Loucy (cell line): ENCODE results near the gene SETX.

Experiments
- H2AFZ ChIP-seq: fragments of 200-600 bp; sonication (generic); 2 replicates; pipeline ENCODE4 v1.6.0; 2016; ENCODE audit warnings: antibody characterized with exemption, mild to moderate bottlenecking, low read length, moderate library complexity
- H3F3A ChIP-seq: fragments of 200-600 bp; 2 replicates; pipeline ENCODE4 v1.6.0; 2016; ENCODE audit warnings: antibody characterized with exemption, low read depth, mild to moderate bottlenecking
- H3K27me3 ChIP-seq: fragments of 200-600 bp; sonication (generic); 2 replicates; pipeline ENCODE4 v1.6.1; 2014; ENCODE audit warnings: low read length, mild to moderate bottlenecking; ENCODE audit not compliant: insufficient read depth, poor library complexity, severe bottlenecking
- H3K36me3 ChIP-seq: fragments of 200-600 bp; sonication (generic); 2 replicates; pipeline ENCODE4 v1.6.1; 2016; ENCODE audit warnings: low read length; ENCODE audit not compliant: insufficient read depth
- H3K4me1 ChIP-seq: fragments of 200-600 bp; sonication (generic); 2 replicates; pipeline ENCODE4 v1.5.1; 2014; ENCODE audit warnings: low read length, mild to moderate bottlenecking; ENCODE audit not compliant: insufficient read depth, poor library complexity, severe bottlenecking
- H3K4me2 ChIP-seq: fragments of 200-600 bp; sonication (generic); 2 replicates; pipeline ENCODE4 v1.6.0; 2014; ENCODE audit warnings: antibody characterized with exemption, low read length, low read depth, mild to moderate bottlenecking; ENCODE audit not compliant: poor library complexity, severe bottlenecking
- H3K4me3 ChIP-seq: fragments of 200-600 bp; sonication (generic); 2 replicates; pipeline ENCODE4 v1.5.1; 2014; ENCODE audit warnings: low read length, mild to moderate bottlenecking, mixed read lengths; ENCODE audit not compliant: poor library complexity, severe bottlenecking
- H3K79me2 ChIP-seq: fragments of 200-600 bp; sonication (generic); 2 replicates; pipeline ENCODE4 v1.6.1; 2014; ENCODE audit warnings: low read length; ENCODE audit not compliant: insufficient read depth
- H3K9ac ChIP-seq: fragments of 200-600 bp; sonication (generic); 2 replicates; pipeline ENCODE4 v1.6.0; 2014; ENCODE audit warnings: mild to moderate bottlenecking, low read depth, low read length, moderate library complexity; ENCODE audit not compliant: poor library complexity, severe bottlenecking
- H3K9me2 ChIP-seq: fragments of 200-600 bp; sonication (generic); replicated peaks from 2 replicates; pipeline ENCODE4 v1.6.1; 2016; ENCODE audit warnings: low read depth, low read length, mixed read lengths
- H3K9me3 ChIP-seq: fragments of 200-600 bp; sonication (generic); 2 replicates; pipeline ENCODE4 v1.6.1; 2014; ENCODE audit warnings: mild to moderate bottlenecking, antibody characterized with exemption, low read length, low read depth; ENCODE audit not compliant: insufficient read depth
- H4K20me1 ChIP-seq: fragments of 200-600 bp; sonication (generic); 2 replicates; pipeline ENCODE4 v1.6.0; 2014; ENCODE audit warnings: antibody characterized with exemption, low read length, mild to moderate bottlenecking; ENCODE audit not compliant: insufficient read depth, poor library complexity, severe bottlenecking
- CTCF ChIP-seq: fragments of 200-600 bp; sonication (generic); conservative IDR thresholded peaks from 2 replicates; pipeline ENCODE4 v1.5.1; 2014; ENCODE audit warnings: mild to moderate bottlenecking, antibody characterized with exemption, low read length
- EZH2phosphoT487 ChIP-seq: fragments of 200-600 bp; IDR thresholded peaks from 2 replicates; pipeline ENCODE4 v1.6.1; 2018; ENCODE audit warnings: antibody characterized with exemption, mild to moderate bottlenecking, moderate library complexity, borderline replicate concordance

The SETX gene

GRCh38 chr9:132395560-132395959, 40.8 kb upstream of the SETX start:
- no peaks in the 10 kb centered on the region for H3K9me2 ChIP-seq
- no peak overlapping the region for H3K4me3 ChIP-seq
- peaks cover 4% of the 10 kb centered on the region for H4K20me1 ChIP-seq
- no peak overlapping the region for H2AFZ ChIP-seq
- no peak overlapping the region for H3K4me2 ChIP-seq
- H3K9ac ChIP-seq: no peak overlapping the region
- TF ChIP-seq CTCF: no peak
- no peak for TF ChIP-seq EZH2phosphoT487
- peaks cover 27% of the 10 kb centered on the region for H3K79me2 ChIP-seq
- no peaks in the 10 kb centered on the region for H3K27me3 ChIP-seq
- peaks cover 77% of the 10 kb centered on the region for H3K36me3 ChIP-seq
- H3K4me1 ChIP-seq: peaks cover 7% of the 10 kb centered on the region
- H3F3A ChIP-seq: no peaks in the 10 kb centered on the region
- no peaks in the 10 kb centered on the region for H3K9me3 ChIP-seq

GRCh38 chr9:132391449-132391848, 36.7 kb upstream of the SETX start:
- Histone ChIP-seq H3K9me2 (no peaks in the 10 kb centered on the region), H3K4me3 (no peak overlapping the region), H3K36me3 (peaks cover 84% of the 10 kb centered on the region), H3K9ac (no peak overlapping the region), H3K4me2 (no peak overlapping the region), H3K27me3 (no peaks in the 10 kb centered on the region), H3F3A (no peaks in the 10 kb centered on the region), H3K9me3 (no peaks in the 10 kb centered on the region), H2AFZ (no peak overlapping the region), H3K79me2 (0 out of 2 replicates have a peak, but pooled peaks cover 4% of the 10 kb centered on the region), H4K20me1 (no peaks in the 10 kb centered on the region), H3K4me1 (no peaks in the 10 kb centered on the region)
- TF ChIP-seq CTCF (no peak), EZH2phosphoT487 (no peak)

DNA sequence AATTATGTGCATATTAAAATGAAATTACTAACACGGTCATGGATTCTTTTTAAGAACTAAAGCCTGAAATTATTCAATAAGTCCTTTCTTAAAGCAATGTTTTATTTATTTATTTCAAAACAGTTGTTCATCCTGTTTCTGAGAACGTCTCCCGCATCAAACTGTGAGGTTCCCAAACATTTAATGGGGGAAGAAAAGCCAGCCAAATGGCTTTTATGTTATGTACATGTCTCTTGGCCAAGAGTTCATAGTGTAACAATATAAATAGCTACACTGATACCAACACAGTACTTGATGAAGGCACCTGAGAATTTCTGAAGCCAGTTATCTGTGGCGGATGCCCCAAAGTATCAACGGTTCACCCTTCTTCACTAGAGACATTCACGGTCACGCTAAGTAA, 36.2 kb upstream of the SETX start:
- H3K79me2 ChIP-seq: 0 out of 2 replicates have a peak, but pooled peaks cover 4% of the 10 kb centered on the region

More for the DNA sequence above, 36.2 kb upstream of the SETX start:
- no peak overlapping the region for H3K9ac ChIP-seq
- no peak overlapping the region for H3K4me3 ChIP-seq
- peaks cover 83% of the 10 kb centered on the region for H3K36me3 ChIP-seq
- H3F3A ChIP-seq: no peaks in the 10 kb centered on the region
- no peaks in the 10 kb centered on the region for H3K9me3 ChIP-seq
- H4K20me1 ChIP-seq: no peaks in the 10 kb centered on the region
- no peaks in the 10 kb centered on the region for H3K9me2 ChIP-seq
- H2AFZ ChIP-seq: no peak overlapping the region
- no peak overlapping the region for H3K4me2 ChIP-seq
- H3K4me1 ChIP-seq: no peaks in the 10 kb centered on the region
- H3K27me3 ChIP-seq: no peaks in the 10 kb centered on the region
- no peak for TF ChIP-seq CTCF
